SH-SY5Y (cell line): ENCODE measurements around the gene COPG2.

Experiments
- GATA2 ChIP-seq: IDR thresholded peaks from 2 replicates; pipeline ENCODE4 v1.6.1; 2011; ENCODE audit warnings: mild to moderate bottlenecking, low read depth, low read length
- GATA3 ChIP-seq: IDR thresholded peaks from 2 replicates; pipeline ENCODE4 v1.6.1; 2011; ENCODE audit warnings: low read depth, mild to moderate bottlenecking, low read length, moderate library complexity

- TF ChIP-seq GATA3 (no peak), GATA2 (no peak)
Measured at GRCh38 chr7:130483031-130483430, 185.5 kb downstream of the COPG2 start.
